ENCODE results near the gene FAM110C.
"Not testable (repeated sequence)": the region's sequence is repeated elsewhere in the genome, so short reads cannot be mapped to it uniquely, and the experiment has no call there.

FAM110C gene, protein sequence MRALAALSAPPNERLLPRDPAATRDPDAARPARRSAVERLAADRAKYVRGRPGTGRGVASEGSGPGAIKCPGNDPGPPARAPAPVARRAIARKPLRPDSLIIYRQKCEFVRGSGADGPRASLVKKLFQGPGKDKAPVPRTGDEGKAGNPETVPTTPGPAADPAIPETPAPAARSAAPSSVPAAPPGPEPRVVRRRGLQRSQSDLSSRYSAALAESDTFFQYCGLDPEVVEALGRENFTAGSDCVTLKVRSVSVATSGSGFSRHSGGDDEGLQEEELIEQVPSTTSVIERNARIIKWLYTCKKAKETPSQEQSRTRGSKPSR

DNA sequence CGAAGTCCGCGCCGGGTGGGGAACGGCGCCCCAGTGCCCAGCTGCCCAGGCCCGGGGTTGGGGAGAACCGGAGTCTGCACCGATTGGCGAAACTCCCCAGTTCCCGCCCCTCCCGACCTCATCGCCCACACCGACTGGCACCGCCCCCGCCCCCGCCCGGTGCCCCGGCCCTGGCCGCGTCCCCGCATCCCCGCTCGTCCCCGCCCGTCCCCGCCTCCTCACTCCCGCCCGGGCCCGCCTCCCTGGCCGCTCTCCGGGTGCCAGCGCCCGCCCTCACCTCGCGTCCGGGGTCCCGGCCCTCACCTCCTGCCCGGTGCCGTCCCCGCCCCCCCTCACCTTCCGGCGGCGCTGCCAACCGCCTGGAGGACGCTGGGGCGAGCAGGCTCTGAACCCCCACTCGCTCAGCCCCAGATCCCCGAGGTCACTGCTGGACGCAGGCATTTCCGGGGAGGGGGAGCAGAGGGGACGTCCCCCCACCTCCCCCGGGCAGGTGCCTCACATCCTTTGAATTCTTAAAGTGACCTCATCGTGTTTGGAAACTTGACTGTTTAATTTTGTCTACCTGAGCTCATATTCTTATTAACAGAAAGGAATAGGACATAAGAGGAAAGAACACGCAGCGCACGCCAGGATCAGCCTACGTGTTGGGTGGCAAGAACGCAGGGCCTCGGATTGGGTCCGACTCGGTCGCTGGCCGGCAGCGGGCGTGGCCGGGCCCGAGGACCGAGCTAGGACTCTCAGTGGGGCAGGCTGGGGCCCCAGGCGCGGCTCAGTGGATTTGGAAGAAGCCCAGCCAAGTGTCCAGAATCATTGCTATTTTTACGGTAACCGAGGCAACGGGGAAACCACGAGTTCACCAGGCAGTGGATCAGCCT is at the start of gene FAM110C:
FAM110C (minus strand) TSS at position 35 of the 875 bp plus-strand sequence. CDS start 120 bp downstream, outside the sequence.
- no peak for DNase-seq

DNA sequence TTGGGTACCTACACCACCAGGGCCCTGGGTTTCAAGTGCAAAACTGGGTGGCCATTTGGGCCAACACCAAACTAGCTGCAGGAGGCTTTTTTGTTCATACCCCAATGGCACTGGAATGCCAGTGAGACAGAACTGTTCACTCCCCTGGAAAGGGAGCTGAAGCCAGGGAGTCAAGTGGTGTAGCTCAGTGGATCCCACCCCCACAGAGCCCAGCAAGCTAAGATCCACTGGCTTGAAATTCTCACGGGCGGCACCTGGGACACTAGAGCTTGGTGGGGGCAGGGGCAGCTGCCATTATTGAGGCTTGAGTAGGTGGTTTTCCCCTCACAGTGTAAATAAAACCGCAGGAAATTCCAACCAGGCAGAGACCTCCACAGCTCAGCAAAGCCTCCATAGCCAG is 46.0 kb upstream of the FAM110C start:
- DNase-seq, result no peak

DNA sequence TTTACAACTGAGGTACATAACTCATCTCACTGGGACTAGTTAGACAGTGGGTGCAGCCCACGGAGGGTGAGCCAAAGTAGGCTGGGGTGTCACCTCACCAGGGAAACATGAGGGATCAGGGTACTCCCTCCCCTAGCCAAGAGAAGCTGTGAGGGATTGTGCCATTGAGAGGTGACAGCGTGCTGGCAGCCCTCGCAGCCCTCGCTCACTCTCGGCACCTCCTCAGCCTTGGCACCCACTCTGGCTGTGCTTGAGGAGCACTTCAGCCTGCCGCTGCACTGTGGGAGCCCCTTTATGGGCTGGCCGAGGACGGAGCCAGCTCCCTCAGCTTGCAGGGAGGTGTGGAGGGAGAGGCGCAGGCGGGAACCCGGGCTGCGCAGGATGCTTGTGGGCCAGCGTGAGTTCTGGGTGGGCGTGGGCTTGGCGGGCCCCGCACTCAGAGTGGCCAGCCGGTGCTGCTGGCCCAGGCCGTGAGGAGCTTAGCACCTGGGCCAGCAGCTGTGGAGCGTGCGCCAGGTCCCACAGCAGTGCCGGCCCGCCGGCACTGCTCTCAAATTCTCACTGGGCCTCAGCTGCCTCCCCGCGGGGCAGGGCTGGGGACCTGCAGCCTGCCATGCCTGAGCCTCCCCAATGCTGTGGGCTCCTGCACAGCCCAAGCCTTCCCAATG is 44.5 kb upstream of the FAM110C start:
- DNase-seq, result no peak

DNA sequence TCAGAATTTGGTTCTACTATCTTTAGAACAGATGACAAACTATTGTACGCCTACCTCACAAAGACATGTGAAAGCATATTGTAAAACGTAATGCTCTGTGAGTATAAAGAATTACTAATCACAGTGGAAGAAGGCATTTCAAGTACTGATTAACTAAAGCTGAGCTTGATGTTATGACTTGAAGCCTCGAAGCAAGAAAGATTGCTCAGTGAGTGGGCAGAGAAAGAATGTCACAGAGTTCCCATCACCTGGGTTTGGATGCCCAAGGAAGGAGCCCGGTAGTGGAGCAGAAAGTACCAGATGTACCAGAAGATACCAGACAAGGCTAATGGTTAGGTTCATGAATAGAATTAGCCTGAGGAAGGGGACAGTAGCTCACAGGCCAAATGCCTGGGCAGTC is 39.5 kb upstream of the FAM110C start:
- no peak for DNase-seq

DNA sequence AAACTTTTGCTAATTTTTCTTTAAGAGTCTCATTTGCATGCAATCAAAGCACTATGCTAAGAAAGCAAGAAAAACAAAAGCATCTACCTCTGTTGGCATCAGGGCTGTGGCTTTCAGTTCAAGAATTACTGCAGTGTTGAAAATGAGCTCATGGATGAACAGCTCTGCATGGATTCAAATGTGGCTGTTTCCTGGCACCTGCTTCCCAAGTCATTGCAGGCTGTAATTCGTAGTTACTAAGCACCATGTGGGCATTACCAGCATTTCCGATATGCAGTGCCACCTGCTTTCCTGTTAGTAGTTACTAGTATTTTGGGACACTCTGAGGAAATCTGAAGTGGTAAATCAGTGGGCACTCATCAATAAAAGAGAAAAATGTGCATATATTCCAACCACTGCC is 37.8 kb upstream of the FAM110C start:
- DNase-seq, result no peak

DNA sequence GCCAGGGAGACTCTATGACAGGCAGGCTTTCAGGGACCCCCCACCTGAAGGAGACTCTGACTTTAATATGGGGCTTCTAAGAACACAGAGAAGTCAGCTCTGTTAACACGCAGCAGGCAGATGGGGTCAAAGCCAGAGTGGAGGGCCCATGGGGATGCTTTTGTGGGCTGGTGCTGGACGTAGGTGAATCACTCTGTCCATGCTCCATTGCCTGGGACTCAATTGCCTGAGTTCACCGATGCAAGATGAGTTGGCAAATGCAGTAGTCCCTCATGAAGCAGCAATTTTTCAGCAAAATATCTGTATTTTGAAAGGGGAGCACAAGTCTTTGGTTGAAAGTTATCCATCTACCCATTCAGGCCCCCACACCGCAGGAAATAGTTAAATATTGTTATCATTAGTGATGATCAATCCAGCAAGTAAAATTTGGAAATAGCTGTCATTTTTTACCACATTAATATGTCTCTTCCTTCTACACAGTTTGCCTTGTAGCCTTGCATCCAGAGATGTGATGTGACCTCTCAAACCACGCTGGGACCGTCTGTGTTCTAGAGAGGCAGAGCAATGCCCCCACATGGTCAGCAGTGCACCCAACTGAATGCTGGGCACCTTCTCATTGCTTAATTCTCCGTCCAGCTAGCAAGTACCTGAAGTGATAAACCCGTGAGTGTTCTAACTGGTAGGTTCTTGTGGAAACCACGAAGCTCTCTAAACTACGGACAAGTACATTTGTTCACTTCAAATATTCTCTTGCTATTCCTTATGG is 34.8 kb upstream of the FAM110C start:
- DNase-seq, result no peak

DNA sequence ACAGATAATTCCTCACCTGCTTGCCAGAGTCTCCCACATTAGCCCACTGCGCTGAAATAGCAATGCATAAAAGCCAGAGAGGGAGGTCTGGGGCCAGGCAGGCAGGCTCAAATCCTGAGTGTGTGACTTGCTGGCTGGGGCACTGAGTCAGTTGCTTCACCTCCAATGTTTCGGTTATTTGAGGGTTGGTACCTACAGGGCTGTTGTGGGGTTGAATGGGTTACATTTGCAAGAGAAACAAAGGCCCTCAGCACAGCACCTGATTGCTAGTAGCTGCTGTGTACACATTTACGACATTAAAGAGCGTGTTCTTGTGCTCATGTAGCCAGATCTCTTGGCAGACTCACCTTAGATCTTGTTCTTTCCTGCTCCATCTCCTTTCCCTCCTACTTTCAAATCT is 34.1 kb upstream of the FAM110C start:
- no peak for DNase-seq

DNA sequence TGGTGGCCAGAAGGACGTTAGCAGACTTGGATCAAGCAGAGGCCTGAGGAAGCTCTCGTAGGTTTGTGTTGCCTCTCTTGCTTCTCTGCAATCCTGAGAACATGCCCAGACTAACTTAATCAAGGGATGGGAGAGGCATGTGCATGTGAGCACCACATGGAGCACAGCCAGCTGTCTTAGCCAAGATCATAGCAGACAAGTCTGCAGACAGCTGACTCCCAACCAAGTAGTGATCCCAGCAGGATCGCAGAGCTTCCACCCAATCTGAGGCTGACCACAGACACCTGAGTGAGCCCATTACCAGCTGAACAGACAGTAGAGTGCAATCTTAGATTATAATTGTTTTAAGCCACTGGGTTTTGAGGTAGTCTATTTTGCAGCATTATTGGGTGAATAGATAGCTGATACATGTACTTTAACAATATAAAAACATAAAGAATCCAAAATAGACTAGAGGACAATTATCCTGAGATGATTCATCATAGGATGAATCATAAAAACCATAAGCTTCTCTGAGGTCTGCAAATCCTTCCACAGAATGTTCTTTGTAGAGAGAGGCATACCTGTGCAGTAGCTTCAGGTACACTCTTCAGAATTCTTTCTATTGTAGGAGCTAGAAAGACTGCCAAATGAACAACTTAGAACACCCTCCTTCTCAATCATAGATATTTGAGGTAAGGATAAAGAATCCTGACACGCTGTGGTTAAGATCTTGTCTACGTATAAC is 25.2 kb upstream of the FAM110C start:
- no peak for DNase-seq

DNA sequence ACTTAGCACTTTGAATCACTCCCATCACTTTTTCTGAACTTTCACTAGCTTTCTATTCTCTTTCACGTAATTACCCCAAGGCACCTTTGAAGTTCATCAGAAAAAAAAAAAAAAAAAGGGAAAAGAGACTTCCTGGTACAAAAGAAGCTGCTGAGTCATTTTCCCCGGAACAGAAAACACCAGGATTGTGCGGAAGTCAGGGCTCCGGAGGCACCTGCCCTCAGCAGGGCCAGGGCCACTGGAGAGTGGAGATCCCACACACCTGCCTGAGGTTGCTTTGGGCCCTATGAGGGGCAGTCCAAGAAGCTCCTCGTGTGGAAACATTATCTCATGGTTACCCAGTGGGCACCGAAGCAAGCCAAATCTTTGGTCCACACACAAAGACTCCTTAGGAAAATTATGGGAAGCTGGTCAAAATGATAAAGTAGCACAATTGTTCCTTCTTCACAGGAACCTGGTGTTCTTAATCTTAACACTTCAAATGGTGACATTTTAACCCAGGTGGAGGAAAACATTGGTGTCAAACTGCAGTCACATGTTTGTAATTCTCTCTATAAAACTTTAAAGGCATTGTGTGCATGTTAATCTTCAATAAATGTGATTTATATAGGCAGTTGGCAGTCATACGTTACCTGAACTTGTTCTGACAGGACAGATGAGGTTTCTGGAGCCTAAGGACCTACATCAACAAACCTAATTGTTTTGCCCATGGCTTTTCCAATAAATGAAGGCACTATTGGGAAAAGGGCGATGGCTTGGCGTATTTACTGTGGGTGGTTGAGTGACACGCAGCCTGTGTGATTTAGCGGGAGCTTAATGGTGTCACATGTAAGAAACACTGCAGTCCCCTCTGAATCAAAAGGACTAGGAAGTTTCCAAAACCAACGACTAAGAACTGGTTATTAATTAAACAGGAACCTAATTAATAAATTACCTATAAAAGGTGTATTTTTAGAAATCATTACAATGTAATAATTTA is 23.4 kb upstream of the FAM110C start:
- DNase-seq, result no peak

DNA sequence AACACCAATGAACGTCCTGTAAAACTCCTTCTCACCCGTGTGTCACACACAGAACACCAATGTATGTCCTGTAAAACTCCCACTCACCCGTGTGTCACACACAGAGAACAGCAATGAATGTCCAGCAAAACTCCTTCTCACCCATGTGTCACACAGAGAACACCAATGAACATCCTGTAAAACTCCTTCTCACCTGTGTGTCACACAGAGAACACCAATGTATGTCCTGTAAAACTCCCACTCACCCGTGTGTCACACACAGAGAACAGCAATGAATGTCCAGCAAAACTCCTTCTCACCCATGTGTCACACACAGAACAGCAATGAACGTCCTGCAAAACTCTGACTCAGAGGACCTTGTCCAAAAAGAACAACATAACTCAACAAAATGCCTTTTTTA is 22.3 kb upstream of the FAM110C start:
- DNase-seq, result not testable (repeated sequence)

DNA sequence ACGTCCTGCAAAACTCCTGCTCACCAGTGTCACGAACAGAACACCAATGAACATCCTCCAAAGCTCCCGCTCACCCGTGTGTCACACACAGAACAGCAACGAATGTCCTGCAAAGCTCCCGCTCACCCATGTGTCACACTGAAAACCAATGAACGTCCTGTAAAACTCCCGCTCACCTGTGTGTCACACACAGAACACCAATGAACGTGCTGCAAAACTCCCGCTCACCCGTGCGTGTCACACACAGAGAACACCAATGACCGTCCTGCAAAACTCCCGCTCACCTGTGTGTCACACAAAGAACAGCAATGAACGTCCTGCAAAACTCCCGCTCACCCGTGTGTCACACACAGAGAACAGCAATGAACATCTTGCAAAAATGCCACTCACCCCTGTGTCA is 20.5 kb upstream of the FAM110C start:
- DNase-seq, result no peak

DNA sequence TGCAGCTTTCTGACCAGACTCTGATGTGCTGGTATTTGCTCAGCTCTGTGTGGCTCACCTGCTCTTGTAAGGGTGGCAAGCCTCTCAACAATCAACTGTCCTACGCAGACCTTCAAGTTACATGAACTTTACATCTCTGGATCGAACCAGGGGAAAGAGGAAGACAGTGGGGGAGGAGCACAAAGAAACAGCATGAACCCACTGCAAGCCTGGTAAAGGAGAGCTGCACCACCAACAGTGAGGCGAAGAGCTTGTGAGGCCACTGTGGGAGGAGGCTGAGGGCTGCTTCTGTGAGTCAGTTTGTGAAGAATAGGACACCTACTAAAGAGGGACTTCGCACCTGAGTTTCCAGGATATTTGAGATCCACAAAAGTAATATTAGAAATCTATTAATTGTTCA is 18.8 kb upstream of the FAM110C start:
- no peak for DNase-seq

DNA sequence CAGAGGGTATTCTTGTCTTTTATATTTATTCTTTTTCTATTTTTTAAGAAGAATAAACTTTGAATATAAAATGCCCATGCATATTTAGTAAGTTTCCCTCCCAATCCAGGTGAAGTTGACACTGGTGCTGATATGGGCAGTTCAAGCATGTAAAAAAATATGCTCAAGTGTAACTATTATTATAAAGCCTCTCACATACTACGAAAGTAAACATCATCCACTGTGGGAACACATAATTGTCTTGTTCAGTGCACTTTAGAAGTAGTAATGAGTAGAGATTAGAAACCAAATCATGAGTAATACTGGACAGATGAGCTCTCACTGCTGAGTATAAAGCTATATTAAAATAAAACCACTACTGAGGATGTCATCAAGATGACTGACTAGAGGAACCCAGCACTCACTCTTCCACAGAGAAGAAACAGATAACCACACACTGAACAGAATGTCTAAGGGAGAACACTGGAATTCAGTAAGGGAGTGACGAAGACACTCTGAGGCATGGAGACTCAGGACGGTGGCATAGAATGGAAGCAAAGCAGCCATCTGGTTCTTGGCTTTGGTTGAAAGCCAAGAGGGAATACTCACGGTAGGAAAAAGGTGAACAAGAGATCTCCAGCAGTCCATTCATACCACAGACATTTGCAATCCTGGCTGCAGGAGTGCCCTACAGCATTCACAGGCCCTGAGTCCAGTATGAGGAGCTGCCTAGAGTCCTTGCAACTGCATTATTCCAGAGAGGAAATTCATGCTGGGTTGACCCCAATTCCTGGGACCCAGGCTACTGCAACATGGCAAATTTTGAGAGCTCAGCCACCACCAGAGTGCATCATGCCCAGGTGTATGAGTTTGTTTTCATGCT is 9.5 kb upstream of the FAM110C start:
- no peak for DNase-seq

DNA sequence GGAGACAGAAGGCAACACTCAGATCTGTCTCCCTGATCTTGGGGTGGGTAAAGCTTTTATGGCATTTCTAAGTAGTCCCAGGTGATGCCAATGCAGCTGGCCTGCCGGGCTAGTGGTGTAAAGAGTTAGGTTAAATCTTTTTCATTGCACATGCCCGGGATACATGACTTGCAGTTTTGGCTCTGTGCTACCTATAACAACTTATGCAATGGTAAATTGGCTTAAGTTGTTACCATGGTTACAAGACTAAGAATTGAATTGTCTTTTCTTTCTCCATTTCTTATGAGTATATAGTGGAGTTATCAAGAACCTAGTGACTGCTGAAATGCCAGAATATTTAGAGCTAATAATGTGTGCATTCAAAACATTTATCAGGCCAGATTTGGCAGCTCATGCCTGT is 5.3 kb upstream of the FAM110C start:
- DNase-seq, result no peak

DNA sequence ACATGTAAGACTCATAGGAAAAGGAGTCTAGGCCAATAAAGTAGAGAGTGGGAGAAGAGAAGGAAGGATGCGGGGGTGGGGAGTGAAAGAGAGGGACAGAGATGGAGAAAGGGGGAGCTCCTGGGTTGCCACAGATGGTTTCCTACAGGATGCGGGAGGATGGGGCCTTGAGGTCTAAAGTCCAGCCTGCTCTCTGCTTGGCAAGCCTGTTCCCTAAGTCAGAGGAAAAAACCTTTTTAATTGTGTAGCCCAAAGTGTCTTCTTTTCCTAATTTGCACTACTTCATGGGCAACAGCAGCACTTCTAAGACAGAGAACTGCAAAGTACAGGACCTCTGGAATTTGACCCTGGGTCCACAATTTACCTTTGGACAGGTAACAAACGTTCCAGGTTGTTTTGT is 1.4 kb upstream of the FAM110C start:
- DNase-seq, result no peak

DNA sequence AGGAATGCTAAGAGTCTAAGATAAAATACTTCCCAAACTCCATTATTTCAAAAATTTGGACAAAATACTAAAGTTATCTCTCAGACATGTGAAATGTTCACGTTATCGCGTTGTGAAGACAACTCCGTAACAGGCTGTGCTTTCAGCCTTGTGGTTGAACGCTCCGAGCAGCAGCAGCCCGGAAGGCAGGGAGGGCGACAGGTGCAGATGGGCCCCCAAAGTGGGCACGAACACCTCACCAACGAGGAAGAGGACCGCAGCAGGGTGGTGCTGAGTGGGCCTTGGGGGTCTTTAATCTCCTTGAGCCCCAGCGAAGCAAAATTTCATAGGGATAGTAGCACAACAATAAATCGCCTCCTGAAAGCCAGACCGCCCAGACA is 1.0 kb upstream of the FAM110C start:
- DNase-seq, result no peak

DNA sequence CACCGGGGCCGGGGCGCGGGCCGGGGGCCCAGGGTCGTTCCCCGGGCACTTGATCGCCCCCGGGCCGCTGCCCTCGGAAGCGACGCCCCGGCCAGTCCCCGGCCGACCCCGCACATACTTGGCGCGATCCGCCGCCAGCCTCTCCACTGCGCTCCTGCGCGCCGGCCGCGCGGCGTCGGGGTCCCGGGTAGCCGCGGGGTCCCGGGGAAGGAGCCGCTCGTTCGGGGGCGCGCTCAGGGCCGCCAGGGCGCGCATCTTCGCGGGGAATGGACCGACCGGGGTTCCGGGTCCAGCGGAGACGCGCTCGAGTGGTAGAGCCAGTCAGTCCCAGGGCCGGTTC is 204 bp downstream of the FAM110C start:
- DNase-seq, result no peak

DNA sequence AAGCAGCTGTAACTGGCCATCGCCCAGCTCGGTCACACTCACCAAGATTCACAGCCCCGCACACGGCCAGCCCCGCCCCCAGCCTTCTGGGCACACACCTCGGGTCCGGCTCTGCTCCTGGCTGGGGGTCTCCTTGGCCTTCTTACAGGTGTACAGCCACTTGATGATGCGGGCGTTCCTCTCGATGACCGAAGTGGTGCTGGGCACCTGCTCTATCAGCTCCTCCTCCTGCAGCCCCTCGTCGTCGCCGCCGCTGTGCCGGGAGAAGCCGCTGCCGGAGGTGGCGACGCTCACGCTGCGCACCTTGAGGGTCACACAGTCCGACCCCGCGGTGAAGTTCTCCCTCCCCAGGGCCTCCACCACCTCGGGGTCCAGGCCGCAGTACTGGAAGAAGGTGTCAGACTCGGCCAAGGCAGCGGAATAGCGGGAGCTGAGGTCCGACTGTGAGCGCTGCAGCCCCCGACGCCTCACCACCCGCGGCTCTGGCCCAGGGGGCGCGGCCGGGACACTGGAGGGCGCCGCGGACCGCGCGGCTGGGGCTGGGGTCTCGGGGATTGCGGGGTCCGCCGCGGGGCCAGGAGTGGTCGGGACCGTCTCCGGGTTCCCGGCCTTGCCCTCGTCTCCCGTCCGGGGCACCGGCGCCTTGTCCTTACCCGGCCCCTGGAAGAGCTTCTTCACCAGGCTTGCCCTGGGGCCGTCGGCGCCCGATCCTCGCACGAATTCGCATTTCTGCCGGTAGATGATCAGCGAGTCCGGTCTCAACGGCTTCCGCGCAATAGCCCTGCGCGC is 769 bp downstream of the FAM110C start:
- no peak for DNase-seq

DNA sequence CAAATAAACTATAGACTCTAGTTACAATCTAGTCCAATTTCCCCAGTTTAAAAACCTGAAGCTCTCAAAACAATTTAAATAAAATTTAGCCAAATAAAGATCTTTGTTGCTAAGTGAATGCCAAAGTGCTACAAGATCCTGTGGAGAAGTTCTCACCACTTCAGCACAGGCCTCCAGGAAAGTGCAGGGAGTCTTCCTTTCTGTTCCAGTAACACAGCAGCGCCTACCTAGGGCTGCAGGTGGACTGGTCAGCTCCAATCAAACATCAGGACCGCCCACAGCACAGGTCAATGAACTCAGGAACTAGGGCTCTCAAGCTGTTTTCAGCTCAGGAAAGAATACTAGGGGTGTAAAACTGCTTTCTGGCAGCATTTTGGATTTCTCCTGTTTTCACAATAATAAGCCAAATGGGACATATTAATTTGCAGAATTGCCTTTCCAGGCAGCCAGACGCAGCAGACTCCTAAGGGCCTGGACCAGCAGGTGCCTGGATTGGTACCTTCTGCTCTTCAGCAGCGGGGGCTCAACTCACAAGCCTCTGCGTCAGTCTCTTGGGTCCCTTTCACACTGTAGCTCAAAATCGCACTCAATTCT is 1.5 kb downstream of the FAM110C start:
- no peak for DNase-seq

Measured in SIG-M5 (cell line).